IPS-15b (cell line): Measurements from ENCODE around the gene MAP3K2.
"Not testable (repeated sequence)": the region's sequence is repeated elsewhere in the genome, so short reads cannot be mapped to it uniquely, and the experiment has no call there.

Source experiments
- H3K27me3 ChIP-seq: one replicate; pipeline ENCODE4 v1.6.1; 2013; ENCODE audit warnings: low read length; ENCODE audit not compliant: control insufficient read depth, insufficient read depth
- H3K36me3 ChIP-seq: one replicate; pipeline ENCODE4 v1.6.1; 2013; ENCODE audit warnings: low read length; ENCODE audit not compliant: control insufficient read depth, insufficient read depth
- H3K4me1 ChIP-seq: one replicate; pipeline ENCODE4 v1.6.1; 2013; ENCODE audit warnings: mild to moderate bottlenecking, low read length; ENCODE audit not compliant: control insufficient read depth, insufficient read depth
- H3K4me3 ChIP-seq: one replicate; pipeline ENCODE4 v1.5.1; 2013; ENCODE audit warnings: low read depth, low read length
- H3K9ac ChIP-seq: one replicate; pipeline ENCODE4 v1.6.1; 2013; ENCODE audit warnings: low read depth, mild to moderate bottlenecking, low read length
- H3K9me3 ChIP-seq: one replicate; pipeline ENCODE4 v1.6.1; 2013; ENCODE audit warnings: mild to moderate bottlenecking, low read length; ENCODE audit not compliant: control insufficient read depth, insufficient read depth

Gene MAP3K2

DNA sequence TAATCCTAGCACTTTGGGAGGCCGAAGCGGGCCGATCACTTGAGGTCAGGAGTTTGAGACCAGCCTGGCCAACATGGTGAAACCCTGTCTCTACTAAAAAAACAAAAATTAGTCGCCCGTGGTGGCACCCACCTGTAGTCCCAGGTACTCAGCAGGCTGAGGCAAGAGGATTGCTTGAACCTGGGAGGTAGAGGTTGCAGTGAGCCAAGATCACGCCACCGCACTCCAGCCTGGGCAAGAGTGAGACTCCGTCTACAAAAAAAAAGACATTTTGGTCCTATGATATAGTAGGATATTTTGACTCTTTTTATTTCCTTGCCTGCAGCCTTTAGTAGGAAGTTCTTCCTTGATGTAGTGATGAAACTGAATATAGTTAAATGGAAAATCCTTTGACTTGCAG lies 21.9 kb upstream of the MAP3K2 start:
- not testable (repeated sequence) for H3K9me3 ChIP-seq, H3K4me1 ChIP-seq, H3K9ac ChIP-seq, H3K36me3 ChIP-seq, H3K4me3 ChIP-seq, H3K27me3 ChIP-seq

DNA sequence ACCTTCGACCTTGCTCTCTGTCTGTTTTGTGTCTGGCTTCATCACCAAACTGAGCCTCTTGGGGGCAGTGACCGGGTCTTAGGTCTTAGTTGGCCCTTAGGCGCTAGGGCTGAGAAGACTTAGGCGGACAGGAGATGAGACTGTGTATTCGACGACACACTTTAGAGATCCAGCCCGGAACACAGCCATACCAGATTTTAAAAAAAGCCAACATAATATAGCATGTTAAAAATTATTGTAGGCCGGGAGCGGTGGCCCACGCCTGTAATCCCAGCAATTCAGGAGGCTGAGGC lies 21.0 kb upstream of the MAP3K2 start:
- H3K27me3 ChIP-seq: no peaks in the 10 kb centered on the region
- H3K4me3 ChIP-seq: peak overlapping the region; percentile 60
- H3K36me3 ChIP-seq: no peaks in the 10 kb centered on the region
- no peaks in the 10 kb centered on the region for H3K9me3 ChIP-seq
- peaks cover 5% of the 10 kb centered on the region for H3K4me1 ChIP-seq
- no peak overlapping the region for H3K9ac ChIP-seq

DNA sequence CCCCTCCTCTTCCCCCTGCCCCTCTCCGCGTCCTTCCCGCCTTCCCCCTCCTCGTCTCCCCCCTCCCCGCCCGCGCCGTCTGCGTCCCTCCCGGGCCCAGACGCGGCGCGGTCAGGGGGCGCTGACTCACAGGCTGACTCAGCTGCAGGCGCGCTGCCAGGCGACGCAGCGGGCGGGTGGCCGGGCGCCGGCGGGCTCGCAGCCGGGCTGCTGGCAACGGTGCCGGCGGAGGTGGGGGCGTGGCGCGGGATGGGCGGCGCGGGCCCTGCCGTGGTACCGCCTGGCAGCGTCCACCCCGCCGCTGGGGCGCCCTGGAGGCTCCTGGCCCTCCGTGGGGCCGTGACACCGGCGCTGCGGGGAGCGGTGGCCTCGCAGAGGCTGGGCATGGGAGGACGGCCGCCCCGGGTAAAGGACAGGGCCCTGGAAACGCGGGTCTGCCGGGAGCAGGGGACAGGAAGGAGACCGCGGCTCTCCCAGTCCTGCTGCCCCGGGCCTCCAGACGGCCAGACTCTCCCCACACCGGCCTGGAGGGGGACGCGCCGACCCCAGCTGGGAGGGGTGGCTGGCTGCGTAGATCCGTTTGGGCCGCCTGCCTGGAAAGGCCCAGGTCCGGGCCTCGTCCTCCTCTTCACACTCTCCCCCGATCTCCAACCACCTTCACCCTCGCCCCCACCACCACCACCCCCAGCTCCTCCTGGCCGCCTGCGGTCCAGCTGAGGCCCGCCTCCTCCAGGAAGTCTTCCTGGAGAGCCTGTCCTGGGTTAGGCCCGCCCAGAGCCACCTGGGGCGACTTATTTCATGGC lies 20.4 kb upstream of the MAP3K2 start:
- peak overlapping the region; percentile 60 for H3K4me3 ChIP-seq
- no peaks in the 10 kb centered on the region for H3K27me3 ChIP-seq
- H3K36me3 ChIP-seq: no peaks in the 10 kb centered on the region
- H3K4me1 ChIP-seq: peaks cover 5% of the 10 kb centered on the region
- peak overlapping the region; percentile 19 for H3K9ac ChIP-seq
- H3K9me3 ChIP-seq: no peaks in the 10 kb centered on the region

DNA sequence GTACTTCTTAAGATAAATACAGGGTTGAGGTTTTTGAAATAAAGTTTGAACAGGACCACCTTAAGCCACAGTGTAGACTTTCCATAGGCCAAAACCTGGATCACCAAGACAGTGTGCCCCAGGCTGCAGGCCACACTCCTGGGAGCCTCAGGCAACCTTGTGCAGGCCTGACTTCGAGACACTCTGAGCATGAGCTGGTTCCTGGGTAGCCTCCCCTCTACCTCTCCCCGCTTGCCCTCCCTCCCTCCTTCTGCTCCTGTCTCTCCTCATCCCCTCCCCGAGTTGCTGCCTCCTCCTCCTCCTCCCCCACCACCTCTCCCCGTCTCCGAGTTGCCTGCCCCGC lies 19.9 kb upstream of the MAP3K2 start:
- Histone ChIP-seq H3K9ac (no peak overlapping the region), H3K4me3 (peak overlapping the region; percentile 24), H3K9me3 (no peaks in the 10 kb centered on the region), H3K36me3 (no peaks in the 10 kb centered on the region), H3K27me3 (no peaks in the 10 kb centered on the region), H3K4me1 (peaks cover 5% of the 10 kb centered on the region)

DNA sequence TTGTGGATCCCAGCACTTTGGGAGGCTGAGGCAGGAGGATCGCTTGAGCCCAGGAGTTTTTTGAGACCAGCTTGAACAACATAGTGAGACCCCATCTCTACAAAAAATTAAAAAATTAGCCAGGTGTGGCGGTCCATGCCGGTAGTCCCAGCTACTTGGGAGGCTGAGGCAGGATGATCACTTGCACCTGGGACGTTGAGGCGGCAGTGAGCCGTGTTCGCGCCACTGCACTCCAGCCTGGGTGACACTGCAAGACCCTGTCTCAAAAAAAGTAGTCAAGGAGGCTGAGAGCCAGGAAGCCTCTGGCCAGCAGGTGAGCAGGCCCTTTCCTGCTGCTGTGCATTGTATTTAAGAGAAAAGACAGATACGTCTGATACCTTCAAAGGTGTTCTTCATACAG lies 19.3 kb upstream of the MAP3K2 start:
- Histone ChIP-seq H3K27me3 (no peaks in the 10 kb centered on the region), H3K9ac (no peak overlapping the region), H3K4me1 (peaks cover 5% of the 10 kb centered on the region)

DNA sequence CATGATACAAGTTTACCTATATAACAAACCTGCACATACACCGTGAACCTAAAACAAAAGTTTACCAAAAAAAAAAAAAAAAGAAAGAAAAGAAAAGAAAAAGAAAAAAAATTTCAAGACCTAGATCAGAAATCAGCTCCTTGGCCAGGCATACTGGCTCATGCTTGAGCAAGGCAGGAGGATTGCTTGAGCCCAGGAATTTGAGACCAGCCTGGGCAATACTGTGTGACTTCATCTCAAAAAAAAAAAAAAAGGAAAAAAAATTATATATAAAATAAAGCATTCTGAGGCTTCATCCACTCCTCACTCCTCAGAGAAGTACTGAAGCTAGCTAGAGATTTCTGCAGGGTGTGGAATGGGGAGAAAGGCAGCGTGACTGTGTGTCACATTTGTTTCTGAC lies 18.7 kb upstream of the MAP3K2 start:
- Histone ChIP-seq H3K9ac (no peak overlapping the region), H3K27me3 (no peaks in the 10 kb centered on the region), H3K36me3 (no peaks in the 10 kb centered on the region), H3K4me1 (peaks cover 5% of the 10 kb centered on the region), H3K4me3 (no peak overlapping the region), H3K9me3 (no peaks in the 10 kb centered on the region)

More for the DNA sequence above, 19.3 kb upstream of the MAP3K2 start:
- no peaks in the 10 kb centered on the region for H3K9me3 ChIP-seq
- no peaks in the 10 kb centered on the region for H3K36me3 ChIP-seq
- H3K4me3 ChIP-seq: no peak overlapping the region

- Histone ChIP-seq H3K9ac (no peak overlapping the region), H3K27me3 (no peaks in the 10 kb centered on the region), H3K4me1 (peaks cover 5% of the 10 kb centered on the region), H3K9me3 (no peaks in the 10 kb centered on the region), H3K4me3 (no peak overlapping the region), H3K36me3 (no peaks in the 10 kb centered on the region)
Measured at GRCh38 chr2:127405255-127405610, 17.5 kb upstream of the MAP3K2 start.

DNA sequence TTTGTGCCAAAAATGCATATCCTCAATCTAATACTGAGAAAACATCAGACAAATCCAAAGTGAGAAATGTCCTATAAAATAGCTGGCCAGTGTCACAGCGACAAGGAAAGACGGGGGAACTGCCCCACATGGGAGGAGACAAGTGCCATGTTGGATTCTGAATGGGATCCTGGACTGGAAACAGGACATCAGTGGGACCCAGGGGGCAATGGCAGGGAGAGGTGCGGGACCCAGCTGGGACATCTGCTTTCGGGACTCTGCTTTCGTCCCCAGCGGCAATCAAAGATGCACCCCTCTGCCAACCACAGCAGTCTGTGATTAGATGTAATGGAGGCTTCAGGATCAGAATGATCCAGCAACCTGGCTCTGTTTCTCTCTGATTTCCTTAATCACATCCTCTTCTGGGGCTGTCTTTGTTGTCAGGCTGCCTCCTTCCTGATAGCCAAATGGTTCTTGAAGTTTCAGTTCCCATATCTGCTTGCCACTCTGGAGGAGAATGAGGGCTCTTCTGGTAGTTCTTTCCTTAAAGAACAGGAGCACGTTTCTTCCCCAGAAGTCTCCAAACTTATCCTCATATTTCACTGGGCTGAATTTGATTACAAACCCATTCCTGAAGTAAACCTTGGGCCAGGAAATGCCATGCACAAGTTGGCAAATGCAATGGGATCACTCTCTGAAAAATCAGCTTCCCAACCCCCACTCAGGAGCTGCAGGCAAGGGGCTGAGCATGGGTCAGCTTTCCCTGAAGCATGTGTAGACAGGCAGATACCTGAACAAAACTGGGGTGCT lies 16.9 kb upstream of the MAP3K2 start:
- Histone ChIP-seq H3K9ac (no peak overlapping the region), H3K4me1 (peaks cover 5% of the 10 kb centered on the region), H3K36me3 (no peaks in the 10 kb centered on the region), H3K9me3 (no peaks in the 10 kb centered on the region), H3K4me3 (no peak overlapping the region), H3K27me3 (no peaks in the 10 kb centered on the region)

DNA sequence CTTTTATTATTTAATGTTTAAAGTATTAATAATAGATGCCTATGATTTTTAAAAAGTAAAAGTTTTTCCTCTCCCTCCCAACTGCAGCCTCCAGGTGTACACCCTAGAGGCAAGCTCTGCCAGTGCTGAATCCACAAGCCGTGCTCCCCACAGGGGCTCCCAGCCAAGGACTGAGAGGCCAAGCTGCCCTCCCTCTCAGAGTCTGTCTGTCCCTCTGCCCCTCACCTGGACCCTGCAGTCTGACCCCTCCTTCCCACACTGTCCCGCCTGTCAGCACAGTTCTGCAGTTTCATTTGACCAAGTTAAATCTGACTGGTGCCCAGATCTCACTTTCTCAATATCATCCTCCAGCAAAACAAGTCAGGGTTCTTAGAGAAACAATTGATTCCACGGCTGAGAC lies 15.7 kb upstream of the MAP3K2 start:
- Histone ChIP-seq H3K36me3 (no peaks in the 10 kb centered on the region), H3K9me3 (no peaks in the 10 kb centered on the region), H3K4me3 (no peak overlapping the region), H3K27me3 (no peaks in the 10 kb centered on the region), H3K9ac (no peak overlapping the region), H3K4me1 (peaks cover 3% of the 10 kb centered on the region)

- H3K4me1 ChIP-seq: no peaks in the 10 kb centered on the region
- no peak overlapping the region for H3K9ac ChIP-seq
- H3K36me3 ChIP-seq: no peaks in the 10 kb centered on the region
- no peaks in the 10 kb centered on the region for H3K27me3 ChIP-seq
- no peaks in the 10 kb centered on the region for H3K9me3 ChIP-seq
- H3K4me3 ChIP-seq: no peak overlapping the region
Measured at GRCh38 chr2:127401757-127402695, 14.3 kb upstream of the MAP3K2 start.

GRCh38 chr2:127400897-127401756 lies 13.4 kb upstream of the MAP3K2 start:
- Histone ChIP-seq H3K36me3 (no peaks in the 10 kb centered on the region), H3K9ac (no peak overlapping the region), H3K9me3 (no peaks in the 10 kb centered on the region), H3K4me3 (peak overlapping the region; percentile 18), H3K27me3 (no peaks in the 10 kb centered on the region), H3K4me1 (no peaks in the 10 kb centered on the region)
